Testis (tissue), 2 donors: ENCODE results near the gene ST6GALNAC1.
"Not testable (repeated sequence)": the region's sequence is repeated elsewhere in the genome, so short reads cannot be mapped to it uniquely, and the experiment has no call there.

Experiments used
- CTCF ChIP-seq, 3 experiments: fragments of 450-650 bp in 2 of 3; fragments of 200-600 bp in 1 of 3; sonication (generic) in 1 of 3; IDR thresholded peaks; one replicate each; pipeline ENCODE4 v1.5.1; 2016 to 2019; ENCODE audit warnings: antibody characterized with exemption in 3 of 3, mild to moderate bottlenecking in 2 of 3, moderate library complexity in 1 of 3
- POLR2A ChIP-seq: fragments of 450-650 bp; IDR thresholded peaks from one replicate; pipeline ENCODE4 v1.6.1; 2017; ENCODE audit warnings: antibody characterized with exemption, mild to moderate bottlenecking, moderate library complexity

GRCh38 chr17:76611080-76611749 lies 32.3 kb downstream of the ST6GALNAC1 start:
- not testable (repeated sequence) for TF ChIP-seq CTCF (IDR thresholded peaks at IDR 0.05); POLR2A
